HG02973 (cell line): ENCODE results near the gene OR1F1.
"Not testable (repeated sequence)": the region's sequence is repeated elsewhere in the genome, so short reads cannot be mapped to it uniquely, and the experiment has no call there.

Source experiments
- ATAC-seq: cut with Tn5 transposase; IDR thresholded peaks from one replicate; pipeline ENCODE4 v1.9.1; 2021; ENCODE audit warnings: moderate library complexity; ENCODE audit not compliant: unreplicated experiment

OR1F1 gene

DNA sequence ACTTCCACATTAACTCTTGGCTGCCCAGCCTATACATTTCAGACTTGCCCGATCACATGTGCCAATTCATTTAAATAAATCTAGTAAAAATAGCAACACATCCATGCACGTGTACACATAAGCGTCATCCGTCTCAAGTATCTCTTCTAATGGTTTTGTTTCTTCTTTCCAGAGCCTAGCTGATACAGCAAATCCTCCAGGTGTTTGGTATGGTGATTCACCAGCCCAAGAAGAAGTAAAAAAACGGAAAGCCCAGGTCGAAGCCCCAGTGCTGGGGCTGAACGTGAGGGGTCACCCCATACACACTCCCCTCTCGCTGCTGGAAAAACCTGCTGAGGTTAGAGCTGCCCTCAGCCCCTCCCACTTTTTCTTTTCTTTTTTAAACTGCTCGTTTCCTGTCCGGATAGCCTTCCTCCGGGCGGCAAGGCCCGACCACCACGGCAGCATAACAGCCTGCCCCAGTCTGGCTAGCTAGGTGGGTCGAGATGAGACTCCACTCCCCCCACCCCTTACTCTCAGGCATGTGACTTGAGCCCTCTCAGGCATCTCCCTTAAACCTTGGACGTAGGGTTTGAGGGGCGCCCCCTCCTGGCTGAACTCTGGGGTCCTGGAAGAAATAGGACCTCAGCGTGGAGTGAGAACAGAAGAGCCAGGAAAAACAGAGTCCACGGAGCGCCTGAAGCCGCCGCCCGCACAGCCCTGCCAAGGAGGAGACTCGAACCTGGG is 13.9 kb upstream of the OR1F1 start:
- ATAC-seq: no peak

DNA sequence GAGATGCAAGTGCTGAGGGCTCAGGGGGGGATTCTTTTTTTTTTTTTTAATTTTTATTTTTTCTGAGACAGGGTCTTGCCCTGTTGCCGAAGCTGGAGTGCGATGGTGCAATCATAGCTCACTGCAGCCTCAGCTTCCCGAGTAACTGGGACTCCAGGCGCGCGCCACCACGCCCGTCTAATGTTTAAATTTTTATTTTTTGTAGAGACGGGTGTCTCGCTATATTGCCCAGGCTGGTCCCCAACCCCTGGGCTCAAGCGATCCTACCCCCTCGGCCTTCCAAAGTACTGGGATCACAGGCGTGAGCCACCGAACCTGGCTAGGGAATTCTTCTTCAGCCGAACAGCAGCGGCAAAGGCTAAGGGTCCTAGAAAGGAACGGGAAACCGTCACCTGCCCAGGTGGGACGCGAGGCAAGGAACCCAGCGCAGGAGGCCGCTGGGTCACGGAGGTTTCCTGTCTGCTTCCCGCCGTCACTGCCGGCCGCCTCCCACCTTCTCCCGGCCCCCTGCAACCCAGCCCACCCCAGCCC is 13.3 kb upstream of the OR1F1 start:
- ATAC-seq: no peak

DNA sequence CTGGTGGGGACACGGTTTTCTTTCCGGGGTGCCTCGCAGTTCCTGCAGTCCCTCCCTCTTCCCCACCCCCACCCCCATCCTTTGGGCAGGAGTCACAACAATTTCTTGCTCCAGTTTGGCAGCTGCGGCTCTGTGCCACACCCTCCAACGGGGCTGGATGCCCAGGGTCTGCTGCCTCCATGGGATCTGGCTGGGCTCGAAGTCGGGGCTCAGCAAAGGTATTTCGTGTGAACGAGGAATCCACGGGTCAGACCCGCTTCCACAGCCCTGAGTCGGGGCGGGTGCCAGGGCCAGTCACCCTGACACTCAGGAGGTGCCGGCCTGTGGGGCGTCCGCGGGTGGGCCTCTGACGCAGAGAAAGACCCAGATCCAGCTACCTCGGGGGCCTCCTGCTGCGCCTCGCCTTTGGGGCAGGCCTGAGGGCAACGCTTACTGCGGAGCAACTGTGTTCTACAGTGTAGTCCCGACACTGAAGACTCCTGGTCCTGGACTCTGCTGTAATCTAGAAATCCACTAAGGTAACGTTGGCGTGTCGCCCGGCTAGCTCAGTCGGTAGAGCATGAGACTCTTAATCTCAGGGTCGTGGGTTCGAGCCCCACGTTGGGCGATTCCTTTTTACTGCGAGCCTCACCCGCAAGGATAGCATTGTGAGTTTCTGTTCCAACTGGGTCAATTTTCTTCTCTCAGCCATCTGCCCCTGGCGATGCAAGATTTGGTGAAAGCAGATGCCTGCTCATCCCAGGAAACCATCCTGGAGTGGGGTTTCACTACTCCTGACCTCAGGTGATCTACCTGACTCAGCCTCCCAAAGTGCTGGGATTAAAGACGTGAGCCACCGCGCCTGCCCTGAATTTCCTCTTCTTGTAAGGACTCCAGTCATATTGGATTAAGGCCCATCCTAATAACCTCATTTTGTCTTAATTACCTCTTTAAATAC is 12.6 kb upstream of the OR1F1 start:
- ATAC-seq: no peak

DNA sequence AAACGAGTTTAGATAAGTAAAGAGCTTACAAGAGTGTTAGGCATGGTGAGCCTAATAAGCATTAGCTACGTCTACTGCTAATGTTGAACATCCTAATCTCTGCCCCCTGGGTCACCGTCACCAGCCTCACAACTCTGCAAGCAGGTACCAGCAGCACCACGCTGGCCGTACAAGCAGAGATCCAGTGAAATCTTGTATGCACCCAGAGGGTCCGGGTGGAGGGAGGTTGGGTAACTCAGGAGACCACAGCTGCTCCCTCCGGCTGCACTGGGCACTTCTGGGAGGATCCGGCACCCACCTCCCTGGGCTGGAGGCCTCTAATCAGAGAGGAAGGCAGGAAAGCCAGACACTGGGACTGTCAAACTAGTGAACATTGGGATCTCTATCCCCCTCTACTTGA is 8.4 kb upstream of the OR1F1 start:
- ATAC-seq: no peak

DNA sequence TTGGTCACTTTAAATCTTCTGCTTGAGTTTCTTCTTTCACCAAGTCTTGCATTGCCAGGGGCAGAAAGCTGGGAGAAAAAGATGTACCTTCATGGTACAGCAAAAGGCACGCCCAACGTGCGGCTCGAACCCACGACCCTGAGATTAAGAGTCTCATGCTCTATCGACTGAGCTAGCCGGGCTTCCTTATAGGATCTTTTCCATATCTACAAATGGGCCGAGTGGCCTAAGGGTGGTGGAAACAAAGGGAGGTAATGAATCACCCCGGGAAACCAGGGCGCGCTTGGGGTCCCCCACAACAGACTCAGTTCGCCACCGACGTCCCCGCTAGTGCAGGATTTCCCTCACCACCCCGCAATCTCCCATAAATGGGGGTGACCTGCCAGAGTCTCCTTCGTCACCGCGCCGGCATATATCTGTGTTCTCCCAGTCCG is 7.5 kb upstream of the OR1F1 start:
- ATAC-seq: no peak

DNA sequence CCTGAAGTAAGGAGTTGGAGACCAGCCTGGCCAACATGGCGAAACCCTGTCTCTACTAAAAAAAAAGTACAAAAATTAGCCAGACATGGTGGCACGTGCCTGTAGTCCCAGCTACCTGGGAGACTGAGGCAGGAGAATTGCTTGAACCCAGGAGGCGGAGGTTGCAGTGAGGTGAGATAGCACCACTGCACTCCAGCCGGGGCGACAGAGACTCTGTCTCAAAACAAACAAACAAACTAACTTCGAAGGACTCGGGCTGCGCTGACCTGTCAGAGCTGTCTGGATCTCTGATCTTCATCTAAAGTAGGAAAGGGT is 5.8 kb upstream of the OR1F1 start:
- ATAC-seq: not testable (repeated sequence)

DNA sequence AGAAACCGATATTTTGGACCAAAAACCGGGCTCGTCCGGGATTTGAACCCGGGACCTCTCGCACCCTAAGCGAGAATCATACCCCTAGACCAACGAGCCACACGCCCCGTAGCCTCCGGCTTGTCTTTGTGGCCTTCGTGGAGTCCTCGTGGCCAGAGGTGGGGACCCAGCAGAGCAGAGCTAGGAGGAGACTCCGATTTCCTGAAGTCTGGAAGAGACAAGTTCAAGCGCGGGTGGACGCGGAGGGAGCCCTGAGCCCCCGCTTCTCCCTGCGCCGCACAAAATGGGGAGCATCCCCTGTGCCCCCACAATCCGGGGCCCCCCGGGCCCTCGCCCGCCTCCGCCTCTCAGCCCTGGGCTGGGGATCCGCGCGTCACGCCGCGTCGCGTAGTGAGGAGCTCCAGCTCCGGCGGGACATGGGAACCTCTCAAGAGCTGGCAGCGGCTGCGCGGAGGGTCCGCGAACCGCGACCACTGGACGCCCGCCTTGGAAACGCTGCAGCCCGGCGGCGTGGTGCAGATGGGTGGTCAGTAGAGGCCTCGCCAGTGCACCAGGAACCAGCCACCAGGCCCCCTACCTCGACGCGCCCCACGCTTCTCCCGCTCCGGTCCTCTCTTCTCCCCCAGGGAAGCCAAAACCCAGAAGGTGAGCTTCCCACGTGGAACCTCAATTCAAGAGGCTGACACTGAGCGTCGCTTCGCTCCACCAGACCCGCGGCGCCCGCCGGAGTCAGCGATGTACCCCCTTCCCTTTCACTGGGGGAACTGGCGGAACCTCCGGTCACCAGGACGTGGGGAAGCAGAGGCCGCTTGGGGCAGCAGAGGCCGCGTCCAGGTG is 5.2 kb upstream of the OR1F1 start:
- ATAC-seq: no peak

DNA sequence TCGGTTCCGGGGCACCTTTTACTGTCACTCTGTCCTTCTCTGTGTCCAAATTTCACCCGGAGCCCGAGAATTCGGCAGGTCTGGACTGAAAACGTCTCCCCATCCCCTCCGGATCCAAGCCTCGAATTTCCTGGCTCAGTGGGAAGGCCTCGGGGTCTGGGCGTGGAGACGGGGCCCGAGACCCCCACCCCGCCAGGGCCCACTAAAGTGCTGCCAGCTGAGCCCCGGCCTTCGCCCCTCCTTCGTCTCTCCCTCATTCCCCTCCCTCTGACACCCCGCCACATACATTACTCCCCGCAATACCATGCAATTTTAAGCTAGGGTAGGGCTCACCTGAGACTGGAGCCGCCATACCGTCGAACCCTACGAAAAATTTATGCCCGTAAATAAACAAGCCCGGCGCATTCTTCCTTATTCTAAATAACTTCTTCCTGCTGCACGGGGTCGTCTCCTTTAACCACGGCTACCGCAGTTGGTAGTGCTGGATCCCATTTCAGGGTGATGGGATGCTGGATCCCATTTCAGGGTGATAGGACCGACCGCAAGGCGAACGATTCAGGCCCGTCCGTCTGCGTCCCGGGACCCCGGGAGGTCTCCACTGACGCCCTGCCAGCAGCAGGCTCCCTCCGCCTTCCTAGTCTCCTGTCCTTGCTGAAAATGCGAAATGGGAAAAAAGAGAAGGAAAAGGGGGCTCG is 4.4 kb upstream of the OR1F1 start:
- ATAC-seq: no peak

DNA sequence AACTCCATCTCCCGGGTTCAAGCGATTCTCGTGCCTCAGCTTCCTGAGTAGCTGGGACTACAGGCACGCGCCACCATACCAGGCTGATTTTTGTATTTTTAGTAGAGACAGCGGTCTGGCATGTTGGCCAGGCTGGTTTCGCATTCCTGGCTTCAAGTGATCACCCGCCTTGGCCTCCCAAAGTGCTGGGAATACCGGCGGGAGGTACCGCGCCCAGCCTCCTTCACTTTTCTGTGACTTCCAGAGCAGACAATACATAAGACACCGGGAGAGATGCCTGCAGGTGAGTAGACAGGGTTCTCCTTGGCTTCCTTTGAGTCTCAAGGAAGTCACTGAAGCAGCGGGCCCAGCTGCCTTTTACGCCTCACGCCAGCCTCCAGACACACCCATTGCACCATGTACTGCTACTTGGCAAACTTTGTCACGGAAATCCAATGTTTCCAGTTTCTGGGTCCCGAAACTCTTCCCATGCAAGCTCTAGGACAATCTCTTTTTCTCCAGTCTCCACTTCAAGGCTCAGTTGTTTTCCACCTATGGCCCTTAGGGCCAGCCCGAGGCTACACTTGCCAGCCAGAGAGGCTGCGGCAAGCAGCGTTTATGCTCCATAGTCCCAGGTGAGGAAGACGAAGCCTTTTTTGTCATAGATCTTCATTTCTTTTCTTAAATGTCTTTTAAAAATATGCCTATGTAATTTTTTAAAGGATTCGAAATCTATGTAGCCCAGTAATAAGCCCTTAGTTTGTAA is 886 bp upstream of the OR1F1 start:
- ATAC-seq: no peak

DNA sequence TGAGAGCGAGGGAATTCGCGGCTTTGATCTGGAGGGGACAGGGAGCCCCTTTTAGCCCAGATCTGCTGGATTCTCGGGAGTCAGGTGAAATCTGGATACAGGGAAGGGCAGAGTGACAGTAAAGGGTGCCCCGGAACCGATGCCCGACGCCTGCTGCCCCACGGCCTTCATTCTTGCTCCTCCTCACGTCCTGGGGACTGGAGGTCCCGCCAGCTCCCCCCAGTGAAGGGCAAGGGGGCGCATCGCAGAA is 596 bp downstream of the OR1F1 start:
- no peak for ATAC-seq

DNA sequence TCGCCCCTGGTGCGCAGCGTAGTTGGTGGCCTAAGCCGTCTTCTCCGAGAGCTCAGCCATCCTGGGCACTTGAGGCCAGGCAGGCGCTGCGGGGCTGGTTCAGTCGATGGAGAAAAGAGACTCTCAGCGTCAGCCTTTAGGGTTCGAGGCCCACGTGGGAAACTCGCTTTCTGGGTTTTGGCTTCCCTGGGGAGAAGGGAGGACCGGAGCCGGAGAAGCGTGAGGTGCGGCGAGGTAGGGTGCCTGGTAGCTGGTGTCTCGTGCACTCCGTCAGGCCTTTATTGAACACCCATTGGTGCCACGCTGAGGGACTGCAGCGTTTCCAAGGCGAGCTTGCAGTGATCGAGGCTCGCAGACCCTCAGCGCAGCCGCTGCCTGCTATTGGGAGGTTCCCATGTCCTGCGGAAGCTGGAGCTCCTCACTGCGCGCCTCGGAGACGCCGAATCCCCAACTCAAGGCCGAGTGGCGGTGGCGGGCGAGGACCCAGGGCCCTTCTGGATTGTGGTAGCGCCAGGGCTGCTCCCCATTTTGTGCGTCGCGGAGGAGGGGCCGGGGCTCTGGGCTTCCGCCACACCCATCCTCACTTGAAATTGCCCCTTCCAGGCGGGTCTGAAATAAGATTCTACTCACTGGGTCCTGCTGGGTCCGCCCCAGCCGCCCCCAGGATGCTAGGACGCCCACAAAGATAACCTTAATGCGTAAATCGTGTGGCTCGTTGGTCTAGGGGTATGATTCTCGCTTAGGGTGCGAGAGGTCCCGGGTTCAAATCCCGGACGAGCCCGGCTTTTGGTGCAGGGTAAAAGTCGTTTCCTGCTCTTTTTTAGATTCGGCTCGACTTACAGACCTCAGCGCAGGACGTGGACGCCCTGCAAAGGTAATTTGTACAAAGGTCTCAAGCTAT is 1.2 kb downstream of the OR1F1 start:
- no peak for ATAC-seq

DNA sequence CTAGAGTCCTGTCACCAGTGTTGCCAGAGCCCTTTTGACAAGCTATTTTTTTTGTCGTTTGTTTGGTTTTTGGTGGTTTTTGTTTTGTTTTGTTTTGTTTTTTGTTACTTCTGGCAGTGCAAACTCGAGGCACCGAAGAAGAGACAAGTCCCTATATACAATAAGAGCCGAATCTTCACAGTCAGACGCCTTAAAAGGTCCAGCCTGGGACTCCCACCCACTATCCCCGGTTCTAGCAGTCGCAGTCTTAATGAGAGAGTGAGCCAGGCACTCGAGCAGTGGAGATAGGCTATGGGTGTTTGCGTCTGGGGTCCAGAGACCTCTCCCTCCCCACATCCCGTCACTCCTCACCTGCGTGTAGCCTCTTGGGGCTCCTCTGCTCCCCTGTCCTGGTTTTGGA is 1.9 kb downstream of the OR1F1 start:
- no peak for ATAC-seq

DNA sequence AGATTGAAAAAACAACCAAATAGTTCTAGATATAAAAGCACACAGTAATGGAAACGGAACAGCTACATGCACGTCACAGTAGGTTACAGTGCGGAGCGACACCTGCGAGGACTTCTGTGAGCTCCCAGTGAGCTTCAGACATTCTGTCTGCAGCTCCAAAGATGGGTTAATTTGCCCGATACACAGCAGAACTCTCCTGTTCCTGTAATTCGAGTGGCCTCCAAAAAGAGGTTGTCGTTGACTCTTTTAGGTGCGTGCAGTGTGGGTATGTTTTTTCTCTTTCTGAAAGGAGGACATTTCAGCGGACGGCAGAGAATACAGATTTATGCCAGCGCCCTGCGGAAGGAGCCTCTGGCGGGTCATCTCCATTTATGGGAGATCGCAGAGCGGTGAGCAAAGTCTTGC is 2.9 kb downstream of the OR1F1 start:
- ATAC-seq: no peak

DNA sequence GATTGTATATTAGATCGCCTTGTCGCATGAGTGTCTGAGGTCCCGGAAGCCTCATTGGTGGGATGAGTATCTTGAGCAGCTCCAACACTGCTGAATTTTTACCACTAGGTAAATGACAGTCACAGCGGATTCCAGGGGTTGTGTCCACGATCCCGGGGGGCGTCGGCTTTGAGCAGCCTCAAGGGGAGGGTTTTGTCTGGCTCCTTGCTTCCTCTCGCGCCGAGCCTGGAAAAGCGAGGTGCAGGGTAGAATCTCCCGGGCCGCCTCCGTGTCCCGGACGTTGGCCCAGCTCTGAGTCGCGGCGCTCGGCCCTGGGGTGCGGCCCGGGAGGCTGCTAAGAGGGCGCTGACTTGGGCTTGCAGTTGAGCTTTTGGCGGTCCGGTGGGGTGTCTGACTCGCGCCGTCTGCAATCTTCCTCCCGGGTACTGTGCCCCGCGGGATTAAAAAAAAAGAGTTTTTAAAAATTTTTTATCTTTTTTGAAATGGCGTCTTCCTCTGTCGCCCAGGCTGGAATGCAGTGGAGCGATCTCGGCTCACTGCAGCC is 4.5 kb downstream of the OR1F1 start:
- no peak for ATAC-seq

DNA sequence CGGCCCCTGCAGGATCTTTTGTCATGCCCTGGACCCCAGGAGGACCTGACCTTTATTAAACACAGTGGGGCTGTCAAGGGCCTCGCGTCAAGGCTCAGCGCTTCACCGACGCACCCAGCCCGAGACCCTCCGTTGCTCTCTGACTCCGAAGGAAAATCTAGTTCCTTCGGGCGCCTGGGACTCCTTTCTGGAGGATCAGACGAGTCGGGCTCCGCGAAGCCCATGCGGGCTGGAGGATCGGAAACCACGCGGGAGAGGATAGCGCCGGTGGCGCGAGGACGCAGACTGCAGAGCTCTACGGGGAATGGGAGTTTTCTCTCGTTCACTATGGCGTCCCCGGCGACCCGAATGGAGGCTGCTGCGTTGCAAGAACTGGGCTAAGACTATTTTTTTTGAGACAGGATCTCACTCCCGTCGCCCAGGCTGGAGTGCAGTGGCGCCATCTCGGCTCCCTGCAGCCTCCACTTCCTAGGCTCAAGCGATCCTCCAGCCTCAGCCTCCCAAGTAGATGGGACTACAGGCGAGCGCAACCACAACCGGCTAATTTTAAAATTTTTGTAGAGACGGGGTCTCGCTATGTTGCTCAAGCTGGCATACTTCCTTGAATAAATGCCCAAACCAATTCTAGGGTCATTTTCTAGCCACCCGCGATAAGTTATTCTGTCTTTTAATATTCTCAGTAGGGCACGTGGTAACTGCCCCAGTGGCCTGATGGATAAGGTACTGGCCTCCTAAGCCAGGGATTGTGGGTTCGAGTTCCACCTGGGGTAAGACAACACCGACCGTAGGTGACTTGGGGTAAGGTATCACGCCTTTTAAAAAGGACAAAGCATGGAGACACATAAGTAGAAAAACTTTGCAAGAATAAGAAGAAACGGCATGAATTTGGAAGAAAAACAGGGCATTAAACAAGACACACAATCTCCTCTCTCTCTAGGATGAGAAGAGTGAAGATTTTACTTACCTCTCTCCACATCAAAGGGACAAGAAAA is 5.5 kb downstream of the OR1F1 start:
- no peak for ATAC-seq

DNA sequence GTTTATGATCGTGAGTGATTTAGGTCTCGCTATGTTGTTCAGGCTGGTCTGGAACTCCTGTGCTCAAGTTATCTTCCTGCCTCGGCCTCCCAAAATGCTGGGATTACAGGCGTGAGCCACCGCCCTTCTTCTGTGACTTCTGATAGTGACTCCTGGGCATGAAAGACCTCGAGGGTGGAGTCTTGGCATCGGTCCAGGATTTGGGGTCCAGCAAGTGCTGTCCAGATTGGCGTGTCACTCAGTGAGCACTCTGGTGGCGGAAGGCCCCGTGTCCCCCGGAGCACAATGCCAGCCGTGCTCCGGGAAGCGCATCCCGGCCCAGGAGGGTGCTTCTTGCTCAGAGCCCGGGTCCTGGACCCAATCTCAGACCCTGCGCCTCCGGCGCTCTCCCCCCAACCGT is 6.8 kb downstream of the OR1F1 start:
- no peak for ATAC-seq

DNA sequence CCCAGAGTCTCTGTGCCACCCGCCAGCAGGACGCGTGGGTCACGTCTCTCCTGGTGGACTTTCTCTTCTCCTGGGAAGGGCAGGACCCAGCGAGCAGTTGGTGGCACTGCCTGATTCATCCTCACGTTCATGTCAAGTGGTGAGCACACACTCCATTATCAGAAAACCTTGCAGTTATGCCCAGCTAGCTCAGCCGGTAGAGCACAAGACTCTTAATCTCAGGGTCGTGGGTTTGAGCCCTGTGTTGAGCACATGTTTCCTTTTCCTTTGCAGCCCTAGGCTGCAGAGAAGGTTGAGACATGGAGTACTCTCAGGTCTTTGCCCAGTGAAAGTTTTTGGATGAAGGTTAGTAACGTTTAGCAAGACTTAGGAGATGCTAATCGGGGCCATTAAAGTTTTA is 8.0 kb downstream of the OR1F1 start:
- ATAC-seq: no peak
